Lung (tissue), 12 donors: ENCODE data around the gene TUBB8. TPM values are rescaled to one million over a fixed set of nuclear protein-coding genes. Genes with fewer than 3 reads are reported as not detected.

ENCODE experiments used
- ATAC-seq: fragments of 200-7000 bp; cut with Tn5 transposase; one replicate; pipeline ENCODE4 v1.9.1; 2020; ENCODE audit warnings: moderate number of reproducible peaks; ENCODE audit not compliant: insufficient read depth, low FRiP score
- DNase-seq, 3 donors: peaks; one replicate each; pipeline ENCODE4 v3.0.0-alpha.2; 2013 to 2017
- H3K27ac ChIP-seq, 2 donors: one replicate each; pipeline ENCODE4 v1.5.1; 2013; ENCODE audit warnings: mild to moderate bottlenecking in 2 of 2, moderate library complexity in 2 of 2, control low read depth in 1 of 2, inconsistent platforms in 1 of 2, low read depth in 1 of 2, low read length in 1 of 2
- H3K27me3 ChIP-seq, 3 donors: one replicate each; pipeline ENCODE4 v1.5.1; 2013; ENCODE audit warnings: low read length in 2 of 3; ENCODE audit not compliant: control insufficient read depth in 3 of 3, insufficient read depth in 3 of 3
- H3K36me3 ChIP-seq, 4 donors: one replicate each; pipeline ENCODE4 v1.5.1; 2013; ENCODE audit warnings: low read length in 4 of 4, mild to moderate bottlenecking in 1 of 4, moderate library complexity in 1 of 4; ENCODE audit not compliant: control insufficient read depth in 4 of 4, insufficient read depth in 4 of 4
- H3K4me1 ChIP-seq, 5 donors: one replicate each; pipeline ENCODE4 v1.5.1; 2013; ENCODE audit warnings: low read length in 5 of 5, mild to moderate bottlenecking in 2 of 5, moderate library complexity in 1 of 5; ENCODE audit not compliant: control insufficient read depth in 5 of 5, insufficient read depth in 5 of 5
- H3K4me3 ChIP-seq: one replicate; pipeline ENCODE4 v1.5.1; 2013; ENCODE audit warnings: mild to moderate bottlenecking, control low read depth, moderate library complexity
- H3K9ac ChIP-seq, 2 donors: one replicate each; pipeline ENCODE4 v1.5.1; 2013; ENCODE audit warnings: low read length in 2 of 2, control low read depth in 1 of 2; ENCODE audit not compliant: insufficient read depth in 1 of 2
- H3K9me3 ChIP-seq, 4 donors: one replicate each; pipeline ENCODE4 v1.5.1; 2013; ENCODE audit warnings: low read length in 3 of 4, mild to moderate bottlenecking in 1 of 4, moderate library complexity in 1 of 4; ENCODE audit not compliant: control insufficient read depth in 4 of 4, insufficient read depth in 3 of 4
- CTCF ChIP-seq: IDR thresholded peaks from 2 replicates; pipeline ENCODE4 v1.5.1; 2012; ENCODE audit warnings: mild to moderate bottlenecking; ENCODE audit errors: control extremely low read depth, extremely low read depth
- WGBS, 2 donors: extraction: QIAGEN DNeasy Blood & Tissue Kit; methylation state at CpG; one replicate each; pipeline ENCODE4 v1.1.7; 2013; 5-methylcytosine and 5-hydroxymethylcytosine counted together
- polyA plus RNA-seq, 2 donors: library from polyadenylated mRNA; stranded (reverse); fragments of 200-250 nt; gene quantifications; one replicate each; pipeline ENCODE4 v1.2.1, GENCODE V29; 2013
- total RNA-seq, 2 donors: library from RNA; depleted of rRNA in 1 of 2; stranded (reverse); fragments of >200 nt in 1 of 2; gene quantifications; one replicate each; pipeline ENCODE4 v1.2.1, GENCODE V29; 2014 to 2021
- donor health status: control.
- donor health status: control.
- donor health status: Bipolar disorder and iron deficiency.
- donor health status: healthy.
- donor health status: DM: yes; HTN: yes; CAD: no.

Gene TUBB8
- total and polyA plus RNA-seq, 4 donors, result 0.15 to 0.27 TPM; not detected in 2

DNA sequence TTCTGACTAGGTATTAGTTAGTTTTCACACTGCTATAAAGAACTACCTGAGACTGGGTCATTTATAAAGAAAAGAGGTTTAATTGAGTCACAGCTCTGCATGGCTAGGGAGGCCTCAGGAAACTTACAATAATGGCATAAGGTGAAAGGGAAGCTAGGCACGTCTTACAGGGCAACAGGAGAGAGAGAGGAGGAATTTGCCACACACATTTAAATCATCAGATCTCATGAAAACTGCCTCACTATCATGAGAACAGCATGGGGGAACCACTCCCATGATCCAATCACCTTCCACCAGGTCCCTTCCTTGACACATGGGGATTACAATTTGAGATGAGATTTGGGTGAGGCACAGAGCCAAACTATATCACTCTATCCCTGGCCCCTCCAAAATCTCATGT, 45.5 kb upstream of the TUBB8 start:
- Histone ChIP-seq H3K27me3 (no peaks in the 10 kb centered on the region), H3K9me3 (peaks cover 0 to 17% (median 8%) of the 10 kb centered on the region in 4 donors), H3K27ac (no peak overlapping the region), H3K9ac (no peak overlapping the region), H3K4me3 (no peak overlapping the region), H3K36me3 (no peaks in the 10 kb centered on the region), H3K4me1 (peaks cover 0 to 7% (median 0%) of the 10 kb centered on the region in 5 donors)
- DNase-seq (no peak), ATAC-seq (no peak)
- 31 to 35% methylated on average over 1 of the region's 1 CpG for WGBS, 2 donors
- TF ChIP-seq CTCF, result no peak

DNA sequence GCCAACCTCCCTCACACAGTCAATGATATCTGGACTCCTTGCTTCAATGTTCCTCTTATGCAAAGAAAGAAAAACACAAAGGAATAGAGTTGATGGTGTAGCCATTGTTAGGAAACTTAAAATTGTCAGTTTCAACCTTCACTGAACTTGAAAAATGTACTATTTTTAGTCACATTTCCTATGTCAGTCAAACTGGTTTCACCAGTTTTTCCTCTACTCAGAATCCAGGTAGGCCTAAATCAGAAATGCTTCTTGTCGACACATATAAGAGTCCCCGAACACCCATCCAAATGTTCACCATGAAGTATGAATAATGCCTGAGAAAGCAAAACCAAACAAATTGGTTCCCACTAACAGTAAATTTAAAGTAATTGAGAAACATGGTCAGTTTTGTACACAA, 43.8 kb upstream of the TUBB8 start:
- H3K9ac ChIP-seq, result no peak overlapping the region
- H3K27ac ChIP-seq, result no peak overlapping the region
- peak in 2 of 3 donors; percentile 51 to 76 for DNase-seq
- H3K4me1 ChIP-seq, result peaks cover 0 to 7% (median 0%) of the 10 kb centered on the region in 5 donors
- no peak overlapping the region for H3K4me3 ChIP-seq
- no peak for ATAC-seq
- WGBS, 2 donors, result 70 to 94% methylated on average over 2 of the region's 2 CpGs
- TF ChIP-seq CTCF, result no peak
- H3K27me3 ChIP-seq, result peaks cover 0 to 2% (median 0%) of the 10 kb centered on the region in 3 donors
- peaks cover 0 to 17% (median 8%) of the 10 kb centered on the region in 4 donors for H3K9me3 ChIP-seq
- H3K36me3 ChIP-seq, result no peaks in the 10 kb centered on the region

DNA sequence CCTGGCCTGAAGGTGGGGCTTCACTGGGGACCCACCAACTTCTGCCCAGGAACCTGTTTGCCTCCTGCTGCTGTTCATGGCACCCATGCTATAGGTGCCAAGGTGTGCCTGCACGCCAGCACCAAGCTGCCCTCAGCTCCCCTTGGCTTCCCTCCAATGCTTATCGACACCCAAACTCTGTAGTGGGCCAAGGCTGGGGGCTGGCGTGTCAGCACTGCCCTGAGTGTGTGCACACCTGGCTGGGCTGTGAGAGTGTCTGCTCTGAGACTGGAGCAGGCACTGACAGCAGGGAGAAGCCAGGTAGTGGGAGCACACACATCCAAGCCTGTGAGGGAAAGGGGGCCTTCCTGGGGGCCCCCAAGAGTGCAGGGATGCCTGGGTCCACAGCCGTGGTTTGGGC, 43.1 kb upstream of the TUBB8 start:
- Histone ChIP-seq H3K27ac (peak overlapping the region in 1 of 2 donors; percentile 66), H3K4me1 (peaks cover 0 to 7% (median 0%) of the 10 kb centered on the region in 5 donors), H3K9me3 (peaks cover 0 to 13% (median 7%) of the 10 kb centered on the region in 4 donors), H3K4me3 (no peak overlapping the region), H3K36me3 (no peaks in the 10 kb centered on the region), H3K27me3 (peaks cover 0 to 2% (median 0%) of the 10 kb centered on the region in 3 donors), H3K9ac (no peak overlapping the region)
- ATAC-seq (no peak), DNase-seq (peak in 1 of 3 donors; percentile 25)
- WGBS, 2 donors, result 68 to 82% methylated on average over 4 of the region's 4 CpGs
- no peak for TF ChIP-seq CTCF

- H3K9ac ChIP-seq, result no peak overlapping the region
- no peak overlapping the region for H3K27ac ChIP-seq
- ATAC-seq (no peak), DNase-seq (no peak)
- H3K4me3 ChIP-seq, result no peak overlapping the region
- H3K9me3 ChIP-seq, result peaks cover 0 to 12% (median 6%) of the 10 kb centered on the region in 4 donors
- WGBS, 2 donors, result 82 to 89% methylated on average over 8 of the region's 8 CpGs
- no peak for TF ChIP-seq CTCF
- no peaks in the 10 kb centered on the region for H3K36me3 ChIP-seq
- H3K27me3 ChIP-seq, result peaks cover 0 to 2% (median 0%) of the 10 kb centered on the region in 3 donors
- H3K4me1 ChIP-seq, result peaks cover 0 to 7% (median 0%) of the 10 kb centered on the region in 5 donors
These were observed 42.2 kb upstream of the TUBB8 start for GRCh38 chr10:91313-91712.
